Lower lobe of right lung (tissue), 2 donors: ENCODE data around the gene EEPD1. TPM values are rescaled to one million over a fixed set of nuclear protein-coding genes. Genes with fewer than 3 reads are reported as not detected.

Experiments used
- ATAC-seq, 2 donors: fragments of 200-7000 bp; cut with Tn5 transposase; one replicate each; pipeline ENCODE4 v1.9.1; 2020 to 2022; ENCODE audit warnings: mild to moderate bottlenecking in 2 of 2, moderate library complexity in 2 of 2
- DNase-seq: peaks from one replicate; pipeline ENCODE4 v3.0.0-alpha.2; 2020
- H3K27ac ChIP-seq: fragments of 200-600 bp; one replicate; pipeline ENCODE4 v1.8.0; 2022
- H3K27me3 ChIP-seq: fragments of 200-600 bp; one replicate; pipeline ENCODE4 v1.8.0; 2022; ENCODE audit warnings: low read depth
- H3K36me3 ChIP-seq: fragments of 200-600 bp; one replicate; pipeline ENCODE4 v1.8.0; 2022; ENCODE audit warnings: mild to moderate bottlenecking
- H3K4me1 ChIP-seq: fragments of 200-600 bp; one replicate; pipeline ENCODE4 v1.8.0; 2022
- H3K4me3 ChIP-seq: fragments of 200-600 bp; one replicate; pipeline ENCODE4 v1.8.0; 2022; ENCODE audit warnings: mild to moderate bottlenecking
- H3K9me3 ChIP-seq: fragments of 200-600 bp; one replicate; pipeline ENCODE4 v1.8.0; 2022
- CTCF ChIP-seq: fragments of 200-600 bp; IDR thresholded peaks from one replicate; pipeline ENCODE4 v1.8.0; 2022; ENCODE audit warnings: antibody characterized with exemption, mild to moderate bottlenecking
- intact Hi-C: fragments of 100-400 bp; cut with DNase I; formaldehyde crosslinking; loops from one replicate; pipeline ENCODE4 v1.11.0; 2022
- total RNA-seq: library from RNA; stranded (reverse); fragmentation: NEBNext Ultra II Directional; extraction: Animal tissue kit (Norgen Biotek cat#: 25700); gene quantifications from one replicate; pipeline ENCODE4 v1.2.1, GENCODE V29; 2021
- donor health status: DM: no; HTN: yes; CAD: no; lungs with severe emphysema.

EEPD1 gene
- total RNA-seq, 1 donor from 2014 or later = 7.9 TPM

- ATAC-seq (no peak), DNase-seq (no peak)
- Histone ChIP-seq H3K27me3 (no peaks in the 10 kb centered on the region), H3K4me3 (no peak overlapping the region), H3K9me3 (no peaks in the 10 kb centered on the region), H3K36me3 (no peaks in the 10 kb centered on the region), H3K27ac (no peak overlapping the region), H3K4me1 (no peaks in the 10 kb centered on the region)
- no peak for TF ChIP-seq CTCF
- intact Hi-C loops = no loop called here
Observed at GRCh38 chr7:36346260-36346831, 193.3 kb downstream of the EEPD1 start.

- no peak for ATAC-seq
- intact Hi-C loops = no loop called here
- no peaks in the 10 kb centered on the region for H3K36me3 ChIP-seq
- TF ChIP-seq CTCF = no peak
- no peak overlapping the region for H3K27ac ChIP-seq
- no peaks in the 10 kb centered on the region for H3K27me3 ChIP-seq
- no peak for DNase-seq
- no peak overlapping the region for H3K4me3 ChIP-seq
- no peaks in the 10 kb centered on the region for H3K9me3 ChIP-seq
- no peaks in the 10 kb centered on the region for H3K4me1 ChIP-seq
Observed at GRCh38 chr7:36348256-36348655, 195.2 kb downstream of the EEPD1 start.

- H3K36me3 ChIP-seq = no peaks in the 10 kb centered on the region
- H3K4me3 ChIP-seq = no peak overlapping the region
- intact Hi-C loops = no loop called here
- no peak for ATAC-seq
- no peaks in the 10 kb centered on the region for H3K27me3 ChIP-seq
- TF ChIP-seq CTCF = no peak
- H3K4me1 ChIP-seq = no peaks in the 10 kb centered on the region
- DNase-seq = no peak
- no peak overlapping the region for H3K27ac ChIP-seq
- no peaks in the 10 kb centered on the region for H3K9me3 ChIP-seq
Observed at GRCh38 chr7:36348771-36349170, 195.7 kb downstream of the EEPD1 start.

GRCh38 chr7:36349626-36350025 is 196.6 kb downstream of the EEPD1 start:
- intact Hi-C loops = no loop called here
- Histone ChIP-seq H3K27ac (no peak overlapping the region), H3K27me3 (no peaks in the 10 kb centered on the region), H3K4me3 (no peak overlapping the region), H3K36me3 (no peaks in the 10 kb centered on the region), H3K9me3 (no peaks in the 10 kb centered on the region), H3K4me1 (no peaks in the 10 kb centered on the region)
- no peak for TF ChIP-seq CTCF
- ATAC-seq (no peak), DNase-seq (no peak)

Other genes starting within 250 kb of the EEPD1 start
- gene ANLN, start 236.6 kb downstream of the EEPD1 start, total RNA-seq = 3.9 TPM